SK-N-MC (cell line): ENCODE results near the gene RNF121.

Experiments used
- EZH2 ChIP-seq: fragments of 200-600 bp; sonication (generic); IDR thresholded peaks from one replicate; pipeline ENCODE4 v1.6.1; 2017; ENCODE audit warnings: antibody characterized with exemption
- POLR2AphosphoS5 ChIP-seq: IDR thresholded peaks from 2 replicates; pipeline ENCODE4 v1.6.1; 2012; ENCODE audit warnings: mild to moderate bottlenecking, low read depth, low read length, borderline replicate concordance

- TF ChIP-seq EZH2 (no peak), POLR2AphosphoS5 (no peak)
Measured at GRCh38 chr11:72030472-72031045, 101.7 kb downstream of the RNF121 start.
